Coronary artery (tissue), 2 donors: ENCODE data around the gene TIMM29.

Experiments
- DNase-seq: peaks from one replicate; pipeline ENCODE4 v3.0.0-alpha.2; 2017; ENCODE audit warnings: low spot score
- H3K27ac ChIP-seq, 2 donors: fragments of 200-600 bp; sonication (generic); one replicate each; pipeline ENCODE4 v1.5.1; 2016 to 2019
- H3K4me3 ChIP-seq: fragments of 200-600 bp; sonication (generic); 2 replicates; pipeline ENCODE4 v1.5.1; 2016; ENCODE audit warnings: mild to moderate bottlenecking, moderate library complexity
- TF ChIP-seq, protein P1 (sequence below): fragments of 200-600 bp; sonication (generic); IDR thresholded peaks from one replicate; pipeline ENCODE4 v1.5.1; 2019; ENCODE audit warnings: antibody characterized with exemption

Gene TIMM29

DNA sequence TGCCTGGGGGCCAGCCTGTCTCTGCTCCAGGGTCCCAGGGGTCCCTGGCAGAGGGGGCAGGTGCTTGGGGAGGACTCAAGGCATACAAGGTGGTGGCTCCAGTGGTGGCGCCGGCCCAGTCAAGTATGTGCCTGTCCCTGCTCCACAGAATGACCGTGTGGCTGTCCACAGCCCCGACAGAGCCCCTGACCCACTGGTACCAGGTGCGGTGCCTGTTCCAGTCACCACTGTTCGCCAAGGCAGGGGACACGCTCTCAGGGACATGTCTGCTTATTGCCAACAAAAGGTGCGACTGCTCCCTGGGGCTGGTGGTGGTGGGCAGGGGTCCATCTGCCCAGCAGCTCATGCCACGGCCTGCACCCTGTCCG lies 8.3 kb upstream of the TIMM29 start:
- Histone ChIP-seq H3K27ac (no peak overlapping the region), H3K4me3 (no peak overlapping the region)
- DNase-seq: no peak
- TF ChIP-seq, protein P1, sequence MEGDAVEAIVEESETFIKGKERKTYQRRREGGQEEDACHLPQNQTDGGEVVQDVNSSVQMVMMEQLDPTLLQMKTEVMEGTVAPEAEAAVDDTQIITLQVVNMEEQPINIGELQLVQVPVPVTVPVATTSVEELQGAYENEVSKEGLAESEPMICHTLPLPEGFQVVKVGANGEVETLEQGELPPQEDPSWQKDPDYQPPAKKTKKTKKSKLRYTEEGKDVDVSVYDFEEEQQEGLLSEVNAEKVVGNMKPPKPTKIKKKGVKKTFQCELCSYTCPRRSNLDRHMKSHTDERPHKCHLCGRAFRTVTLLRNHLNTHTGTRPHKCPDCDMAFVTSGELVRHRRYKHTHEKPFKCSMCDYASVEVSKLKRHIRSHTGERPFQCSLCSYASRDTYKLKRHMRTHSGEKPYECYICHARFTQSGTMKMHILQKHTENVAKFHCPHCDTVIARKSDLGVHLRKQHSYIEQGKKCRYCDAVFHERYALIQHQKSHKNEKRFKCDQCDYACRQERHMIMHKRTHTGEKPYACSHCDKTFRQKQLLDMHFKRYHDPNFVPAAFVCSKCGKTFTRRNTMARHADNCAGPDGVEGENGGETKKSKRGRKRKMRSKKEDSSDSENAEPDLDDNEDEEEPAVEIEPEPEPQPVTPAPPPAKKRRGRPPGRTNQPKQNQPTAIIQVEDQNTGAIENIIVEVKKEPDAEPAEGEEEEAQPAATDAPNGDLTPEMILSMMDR: no peak

DNA sequence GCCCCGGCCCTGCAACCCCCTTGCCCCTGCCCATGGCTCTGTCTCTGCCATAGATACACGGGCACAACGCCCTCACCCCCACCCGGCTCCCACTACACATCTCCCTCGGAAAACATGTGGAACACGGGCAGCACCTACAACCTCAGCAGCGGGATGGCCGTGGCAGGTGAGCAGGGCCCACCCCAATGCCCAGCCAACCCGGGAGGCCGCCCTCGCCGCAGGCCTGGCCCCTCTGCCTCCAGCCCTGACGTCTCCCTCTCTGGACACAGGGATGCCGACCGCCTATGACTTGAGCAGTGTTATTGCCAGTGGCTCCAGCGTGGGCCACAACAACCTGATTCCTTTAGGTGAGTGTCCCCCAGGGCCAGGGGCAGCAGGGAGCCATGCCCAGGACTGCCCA lies 7.8 kb upstream of the TIMM29 start:
- no peak overlapping the region for H3K27ac ChIP-seq
- DNase-seq: no peak
- TF ChIP-seq, protein P1: no peak
- H3K4me3 ChIP-seq: no peak overlapping the region

DNA sequence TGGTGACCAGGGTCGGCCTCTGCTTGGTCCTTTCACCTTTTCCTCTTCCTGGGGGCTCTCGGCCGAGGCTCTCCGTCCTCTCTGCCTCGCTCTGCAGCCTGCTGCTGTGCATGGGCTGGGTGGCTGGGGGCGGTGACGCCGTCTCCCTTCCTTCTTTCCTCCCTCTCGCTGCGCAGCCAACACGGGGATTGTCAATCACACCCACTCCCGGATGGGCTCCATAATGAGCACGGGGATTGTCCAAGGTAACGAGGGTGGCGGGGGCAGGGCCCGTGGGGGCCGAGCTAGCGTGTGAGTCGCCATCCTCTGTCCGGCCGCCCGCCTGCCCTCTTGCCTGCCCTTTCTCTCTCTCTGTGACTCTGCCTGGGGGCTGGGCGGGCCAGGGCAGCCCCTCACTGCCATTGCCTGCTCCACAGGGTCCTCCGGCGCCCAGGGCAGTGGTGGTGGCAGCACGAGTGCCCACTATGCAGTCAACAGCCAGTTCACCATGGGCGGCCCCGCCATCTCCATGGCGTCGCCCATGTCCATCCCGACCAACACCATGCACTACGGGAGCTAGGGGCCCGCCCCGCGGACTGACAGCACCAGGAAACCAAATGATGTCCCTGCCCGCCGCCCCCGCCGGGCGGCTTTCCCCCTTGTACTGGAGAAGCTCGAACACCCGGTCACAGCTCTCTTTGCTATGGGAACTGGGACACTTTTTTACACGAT lies 7.3 kb upstream of the TIMM29 start:
- TF ChIP-seq, protein P1: no peak
- H3K27ac ChIP-seq: no peak overlapping the region
- no peak overlapping the region for H3K4me3 ChIP-seq
- no peak for DNase-seq

DNA sequence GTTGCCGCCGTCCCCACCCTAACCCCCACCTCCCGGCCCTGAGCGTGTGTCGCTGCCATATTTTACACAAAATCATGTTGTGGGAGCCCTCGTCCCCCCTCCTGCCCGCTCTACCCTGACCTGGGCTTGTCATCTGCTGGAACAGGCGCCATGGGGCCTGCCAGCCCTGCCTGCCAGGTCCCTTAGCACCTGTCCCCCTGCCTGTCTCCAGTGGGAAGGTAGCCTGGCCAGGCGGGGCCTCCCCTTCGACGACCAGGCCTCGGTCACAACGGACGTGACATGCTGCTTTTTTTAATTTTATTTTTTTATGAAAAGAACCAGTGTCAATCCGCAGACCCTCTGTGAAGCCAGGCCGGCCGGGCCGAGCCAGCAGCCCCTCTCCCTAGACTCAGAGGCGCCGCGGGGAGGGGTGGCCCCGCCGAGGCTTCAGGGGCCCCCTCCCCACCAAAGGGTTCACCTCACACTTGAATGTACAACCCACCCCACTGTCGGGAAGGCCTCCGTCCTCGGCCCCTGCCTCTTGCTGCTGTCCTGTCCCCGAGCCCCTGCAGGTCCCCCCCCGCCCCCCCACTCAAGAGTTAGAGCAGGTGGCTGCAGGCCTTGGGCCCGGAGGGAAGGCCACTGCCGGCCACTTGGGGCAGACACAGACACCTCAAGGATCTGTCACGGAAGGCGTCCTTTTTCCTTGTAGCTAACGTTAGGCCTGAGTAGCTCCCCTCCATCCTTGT lies 6.5 kb upstream of the TIMM29 start:
- TF ChIP-seq, protein P1: no peak
- DNase-seq: no peak
- Histone ChIP-seq H3K27ac (no peak overlapping the region), H3K4me3 (no peak overlapping the region)

DNA sequence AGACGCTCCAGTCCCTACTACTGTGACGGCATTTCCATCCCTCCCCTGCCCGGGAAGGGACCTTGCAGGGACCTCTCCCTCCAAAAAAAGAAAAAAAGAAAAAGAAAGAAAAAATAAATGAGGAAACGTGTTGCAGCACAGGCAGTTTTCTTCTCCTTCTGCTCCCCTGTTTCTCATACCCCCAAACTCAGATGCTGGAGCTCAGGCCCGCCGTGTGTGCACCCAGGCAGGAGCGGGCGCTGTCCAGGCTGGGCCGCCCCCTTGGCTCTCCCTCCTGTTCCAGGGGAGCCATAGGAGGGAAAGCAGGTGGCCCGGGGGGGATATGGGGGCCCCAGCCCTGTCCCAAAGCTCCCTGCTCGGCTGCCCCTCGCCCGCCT lies 6.0 kb upstream of the TIMM29 start:
- no peak for DNase-seq
- H3K27ac ChIP-seq: no peak overlapping the region
- TF ChIP-seq, protein P1: no peak
- H3K4me3 ChIP-seq: no peak overlapping the region

DNA sequence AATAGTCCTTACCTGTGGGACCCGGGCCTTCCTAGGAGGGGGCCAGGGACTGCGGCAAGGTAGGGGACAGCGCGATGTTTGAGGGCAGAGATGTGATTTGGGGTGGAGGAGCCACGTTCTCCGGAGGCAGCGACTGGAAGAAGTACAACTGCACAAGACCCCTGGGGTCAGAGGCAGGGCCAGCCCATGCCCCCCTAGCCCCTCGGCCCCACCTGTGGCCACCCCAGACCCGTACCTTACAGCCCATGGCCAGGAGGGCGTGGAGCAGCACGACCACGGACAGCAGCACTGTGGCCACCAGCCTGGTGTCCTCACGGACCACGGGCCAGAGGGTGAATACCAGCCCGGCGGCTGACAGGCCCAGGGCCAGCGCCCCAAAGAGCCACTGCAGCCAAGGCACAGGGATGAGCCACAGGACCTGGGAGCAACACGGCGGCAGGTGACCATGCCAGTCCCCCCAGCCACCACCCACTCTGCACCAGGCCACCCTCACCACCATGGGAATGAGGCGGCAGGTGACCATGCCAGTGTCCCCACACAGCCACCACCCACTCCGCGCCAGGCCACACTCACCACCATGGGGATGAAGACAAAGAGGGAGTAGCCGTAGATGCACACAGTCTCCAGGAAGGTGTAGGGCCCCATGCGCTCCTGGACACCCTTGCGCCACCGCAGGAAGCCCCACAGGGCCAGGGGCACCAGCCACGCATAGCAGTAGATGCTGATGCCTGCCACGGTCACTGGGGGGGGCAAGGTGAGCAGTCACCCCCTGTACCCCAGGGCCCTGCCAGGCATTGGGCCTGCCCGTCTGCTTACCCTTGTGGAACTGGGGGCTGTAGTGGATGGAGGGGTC lies 5.1 kb upstream of the TIMM29 start:
- no peak for DNase-seq
- H3K27ac ChIP-seq: no peak overlapping the region

More for the DNA sequence above, 5.1 kb upstream of the TIMM29 start:
- TF ChIP-seq, protein P1: no peak
- H3K4me3 ChIP-seq: no peak overlapping the region
